Superior temporal gyrus (tissue), 1 donor: ENCODE measurements around the gene TMEM123.

Experiments
- DNase-seq: peaks from one replicate; pipeline ENCODE4 v3.0.0-alpha.2; 2016; ENCODE audit errors: extremely low spot score

TMEM123 gene, protein sequence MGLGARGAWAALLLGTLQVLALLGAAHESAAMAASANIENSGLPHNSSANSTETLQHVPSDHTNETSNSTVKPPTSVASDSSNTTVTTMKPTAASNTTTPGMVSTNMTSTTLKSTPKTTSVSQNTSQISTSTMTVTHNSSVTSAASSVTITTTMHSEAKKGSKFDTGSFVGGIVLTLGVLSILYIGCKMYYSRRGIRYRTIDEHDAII

DNA sequence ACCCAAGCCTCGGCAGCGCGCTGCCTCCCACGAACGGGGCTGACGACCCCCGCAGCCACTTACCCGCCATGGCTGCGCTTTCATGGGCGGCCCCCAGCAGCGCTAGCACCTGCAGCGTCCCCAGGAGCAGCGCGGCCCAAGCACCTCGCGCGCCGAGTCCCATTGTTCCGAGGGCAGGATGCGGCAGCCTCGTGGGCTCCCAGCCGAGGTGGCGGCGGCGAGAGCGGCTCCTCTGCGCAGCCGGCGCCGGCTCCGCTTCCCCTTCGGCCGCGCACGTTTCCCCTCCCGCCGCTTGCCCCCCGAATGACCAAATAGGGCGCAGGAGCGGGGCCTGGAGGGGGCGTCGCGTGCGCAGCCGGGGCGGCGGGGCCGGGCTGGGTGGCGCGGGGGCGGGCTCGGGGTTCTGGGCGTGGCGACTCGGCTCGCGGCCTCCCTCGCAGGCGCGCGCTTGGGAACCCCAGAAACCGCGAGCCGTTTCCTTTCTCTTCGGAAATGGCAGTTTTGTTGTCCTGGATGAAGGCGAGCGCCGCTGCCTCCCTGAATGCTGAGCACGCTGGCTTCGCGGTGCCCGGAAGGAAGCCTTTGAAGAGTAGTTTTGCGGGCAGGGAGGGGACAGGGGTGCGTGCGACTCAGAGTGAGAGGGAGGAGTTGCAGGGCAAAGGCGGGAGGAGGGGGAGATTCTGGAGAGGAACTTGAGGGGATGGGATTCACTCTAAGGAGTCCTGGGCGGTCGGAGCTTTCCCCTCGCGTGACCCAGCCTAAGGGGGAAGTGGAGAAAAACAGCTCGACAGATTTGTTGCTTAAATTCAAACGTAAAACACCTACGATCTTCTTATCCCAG is at the start of gene TMEM123:
Gene TMEM123 (minus strand): TSS at position 305 of the 841 bp plus-strand sequence. CDS start 142 bp downstream, at position 163.
- DNase-seq = peak; percentile 68

DNA sequence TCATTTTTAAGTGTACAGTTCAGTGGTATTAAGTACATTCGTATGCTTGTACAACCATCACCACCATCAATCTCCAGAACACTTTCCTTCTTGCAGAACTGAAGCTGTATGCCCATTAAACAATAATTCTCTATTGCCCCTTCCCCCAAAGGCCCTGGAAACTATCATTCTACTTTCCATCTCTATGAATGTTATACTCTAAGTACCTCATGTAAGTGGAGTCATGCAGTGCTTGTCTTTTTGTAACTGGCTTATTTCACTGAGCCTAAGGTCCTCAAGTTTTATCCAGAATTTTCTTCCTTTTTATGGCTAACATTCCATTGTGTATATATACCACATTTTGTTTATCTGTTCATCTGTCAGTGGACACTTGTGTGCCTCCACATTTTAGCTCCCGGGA is 48.3 kb upstream of the TMEM123 start:
- DNase-seq = no peak

DNA sequence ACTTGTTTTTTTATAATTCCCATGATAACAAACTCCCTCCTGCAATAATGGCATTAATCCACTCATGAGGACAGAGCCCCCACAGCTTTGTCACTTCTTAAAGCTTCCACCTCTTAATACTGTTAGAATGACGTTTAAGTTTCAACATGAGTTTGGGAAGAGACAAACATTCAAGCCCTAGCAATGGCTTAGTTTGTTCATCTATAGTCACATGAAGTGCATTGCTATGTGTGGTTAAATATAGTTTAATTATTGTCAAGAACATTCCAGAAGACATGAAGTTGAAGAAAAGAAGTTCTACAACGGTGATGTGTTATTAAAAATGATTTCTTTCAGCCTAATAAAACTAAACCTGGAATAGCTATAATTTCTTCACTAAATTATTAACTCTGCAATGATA is 47.4 kb upstream of the TMEM123 start:
- no peak for DNase-seq

- no peak for DNase-seq
These were observed 46.6 kb upstream of the TMEM123 start for GRCh38 chr11:102499151-102499550.

DNA sequence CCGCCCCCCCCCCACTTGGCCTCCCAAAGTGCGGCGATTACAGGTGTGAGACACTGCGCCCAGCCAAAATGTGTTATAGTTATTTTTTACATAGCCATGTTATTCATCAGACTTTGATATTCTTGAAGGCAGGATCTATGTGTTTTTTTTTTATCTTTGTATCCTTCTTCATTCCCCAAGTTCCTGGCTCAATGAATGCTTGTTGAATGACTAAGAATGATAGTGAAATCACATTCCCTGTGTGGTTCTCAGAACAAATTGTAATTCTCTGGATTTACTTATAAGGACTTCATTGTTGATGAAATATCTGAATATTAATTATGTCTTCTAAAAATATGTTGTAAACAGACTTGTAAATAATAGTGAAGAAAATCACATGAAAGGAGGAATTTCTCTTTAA is 44.5 kb upstream of the TMEM123 start:
- no peak for DNase-seq

DNA sequence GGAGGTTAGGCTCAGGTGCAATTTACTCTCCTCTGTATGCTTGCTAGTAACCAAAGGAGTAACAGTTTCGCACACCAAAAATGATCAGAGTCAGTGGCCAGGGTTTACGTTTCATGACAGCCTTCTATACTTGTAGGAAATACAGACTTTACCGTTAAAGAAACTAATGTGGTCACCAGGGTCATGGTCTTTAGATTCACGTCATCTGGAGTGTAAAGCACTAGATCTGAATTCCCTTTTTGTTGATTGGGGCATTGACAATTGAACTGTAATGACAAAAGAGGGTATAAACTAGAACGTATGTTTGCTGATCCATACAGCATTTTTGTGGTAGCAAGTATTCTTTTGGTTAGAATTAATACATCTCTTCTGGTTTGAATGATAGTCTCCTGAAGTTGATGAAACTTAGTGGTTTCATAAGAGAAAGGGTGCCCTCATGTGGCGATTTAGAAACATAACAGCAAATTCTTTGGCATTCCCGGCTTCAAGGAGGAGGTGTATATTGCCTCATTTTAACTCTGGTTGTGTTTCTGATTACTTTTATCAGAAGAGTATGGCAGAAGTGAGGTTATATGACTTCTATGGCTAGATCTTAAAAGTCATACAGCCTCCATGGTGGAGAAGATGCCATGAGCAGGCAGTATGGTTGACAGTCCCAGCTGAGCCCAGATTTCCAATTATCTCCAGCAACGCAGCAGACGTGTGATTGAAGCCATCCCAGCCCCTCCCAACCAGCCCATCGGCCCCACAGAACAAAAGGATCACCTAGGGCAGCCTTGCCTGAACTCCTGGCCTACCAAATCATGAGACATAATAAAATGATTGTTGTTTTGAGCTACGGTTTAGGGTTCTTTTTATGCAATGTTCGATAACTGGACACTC is 42.8 kb upstream of the TMEM123 start:
- peak; percentile 97 for DNase-seq

GRCh38 chr11:102494216-102494615 is 41.7 kb upstream of the TMEM123 start:
- DNase-seq = no peak

- no peak for DNase-seq
These were observed 41.0 kb upstream of the TMEM123 start for GRCh38 chr11:102493524-102493923.

- DNase-seq = no peak
These were observed 39.4 kb upstream of the TMEM123 start for GRCh38 chr11:102491969-102492368.

GRCh38 chr11:102489186-102490145 is 36.9 kb upstream of the TMEM123 start:
- no peak for DNase-seq

- no peak for DNase-seq
These were observed 35.6 kb upstream of the TMEM123 start for GRCh38 chr11:102488208-102488607.

- DNase-seq = no peak
These were observed 34.6 kb upstream of the TMEM123 start for GRCh38 chr11:102487214-102487613.

DNA sequence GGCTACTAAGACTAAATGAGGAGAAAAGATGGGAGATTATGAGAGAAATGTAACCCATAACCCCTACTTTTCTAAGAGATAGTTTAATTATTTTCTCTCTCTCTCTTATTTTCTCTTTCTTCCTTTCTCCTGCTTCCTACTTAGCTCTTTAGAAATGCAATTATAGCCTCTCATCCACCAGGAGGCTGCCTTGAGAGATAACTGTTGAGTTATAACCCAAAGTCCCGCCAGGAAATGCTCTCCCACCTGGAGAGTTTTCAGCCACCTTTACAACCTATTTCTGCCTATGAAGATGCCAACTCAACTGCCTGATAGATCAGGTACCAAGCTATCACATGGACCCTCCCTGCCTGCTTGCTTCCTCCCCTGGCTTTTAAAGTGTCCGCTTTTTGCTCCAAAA is 34.0 kb upstream of the TMEM123 start:
- no peak for DNase-seq

- DNase-seq = no peak
These were observed 32.6 kb upstream of the TMEM123 start for GRCh38 chr11:102485095-102485722.

GRCh38 chr11:102482433-102482832 is 29.9 kb upstream of the TMEM123 start:
- DNase-seq = no peak

DNA sequence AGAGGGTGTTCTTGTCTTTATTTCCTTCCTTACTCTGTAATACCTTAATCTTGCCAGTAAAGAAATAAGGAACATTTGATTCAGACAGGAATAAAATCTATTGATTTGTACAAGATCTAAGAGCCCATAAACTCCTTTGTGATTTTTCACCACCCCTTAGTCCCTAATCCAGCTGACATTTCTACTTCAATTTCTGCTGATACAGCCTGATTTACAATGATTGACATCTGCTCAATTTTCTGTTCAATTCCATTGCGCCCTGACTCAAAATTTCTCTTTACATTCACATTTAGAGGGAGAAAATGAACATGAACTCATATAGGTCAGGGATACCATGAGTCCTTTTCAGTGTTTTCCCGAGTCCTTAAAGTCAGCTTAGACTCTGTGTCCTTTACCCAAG is 27.2 kb upstream of the TMEM123 start:
- DNase-seq = no peak

- DNase-seq = no peak
These were observed 26.2 kb upstream of the TMEM123 start for GRCh38 chr11:102478673-102479299.

GRCh38 chr11:102476812-102477211 is 24.2 kb upstream of the TMEM123 start:
- no peak for DNase-seq

- DNase-seq = no peak
These were observed 23.5 kb upstream of the TMEM123 start for GRCh38 chr11:102476069-102476468.

- DNase-seq = no peak
These were observed 21.0 kb upstream of the TMEM123 start for GRCh38 chr11:102473543-102473942.
